Body of pancreas (tissue), 4 donors: ENCODE results near the gene FNDC3B.

Experiments used
- POLR2A ChIP-seq, 3 donors: fragments of 450-650 bp; IDR thresholded peaks; one replicate each; pipeline ENCODE4 v1.6.1; 2016; ENCODE audit warnings: antibody characterized with exemption in 3 of 3, mild to moderate bottlenecking in 2 of 3
- TF ChIP-seq, protein P1 (sequence below), 7 experiments: fragments of 450-650 bp in 4 of 7; fragments of 200-600 bp in 3 of 7; sonication (generic) in 3 of 7; IDR thresholded peaks; one replicate each; pipeline ENCODE4 v1.5.1; 2016 to 2019; ENCODE audit warnings: antibody characterized with exemption in 7 of 7

DNA sequence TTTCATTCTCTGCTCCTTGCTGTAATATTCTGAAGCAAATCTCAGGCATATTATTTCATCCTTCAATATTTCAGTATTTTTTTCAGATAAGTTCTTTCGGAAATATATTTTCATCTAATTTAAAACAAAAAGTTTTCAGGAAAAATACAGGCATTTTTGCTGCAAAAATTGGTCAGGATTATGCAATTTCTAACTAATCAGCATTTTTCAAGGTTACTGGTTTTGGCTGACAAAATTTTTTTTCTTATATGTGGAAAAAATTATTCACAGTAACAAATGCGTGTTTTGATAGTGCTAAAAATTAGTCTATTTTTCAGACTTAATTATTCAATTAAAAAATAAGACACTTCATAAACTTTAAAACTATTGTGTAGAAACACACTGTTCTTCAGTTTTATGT lies 31.4 kb downstream of the FNDC3B start:
- TF ChIP-seq, protein P1, sequence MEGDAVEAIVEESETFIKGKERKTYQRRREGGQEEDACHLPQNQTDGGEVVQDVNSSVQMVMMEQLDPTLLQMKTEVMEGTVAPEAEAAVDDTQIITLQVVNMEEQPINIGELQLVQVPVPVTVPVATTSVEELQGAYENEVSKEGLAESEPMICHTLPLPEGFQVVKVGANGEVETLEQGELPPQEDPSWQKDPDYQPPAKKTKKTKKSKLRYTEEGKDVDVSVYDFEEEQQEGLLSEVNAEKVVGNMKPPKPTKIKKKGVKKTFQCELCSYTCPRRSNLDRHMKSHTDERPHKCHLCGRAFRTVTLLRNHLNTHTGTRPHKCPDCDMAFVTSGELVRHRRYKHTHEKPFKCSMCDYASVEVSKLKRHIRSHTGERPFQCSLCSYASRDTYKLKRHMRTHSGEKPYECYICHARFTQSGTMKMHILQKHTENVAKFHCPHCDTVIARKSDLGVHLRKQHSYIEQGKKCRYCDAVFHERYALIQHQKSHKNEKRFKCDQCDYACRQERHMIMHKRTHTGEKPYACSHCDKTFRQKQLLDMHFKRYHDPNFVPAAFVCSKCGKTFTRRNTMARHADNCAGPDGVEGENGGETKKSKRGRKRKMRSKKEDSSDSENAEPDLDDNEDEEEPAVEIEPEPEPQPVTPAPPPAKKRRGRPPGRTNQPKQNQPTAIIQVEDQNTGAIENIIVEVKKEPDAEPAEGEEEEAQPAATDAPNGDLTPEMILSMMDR (IDR thresholded peaks at IDR 0.05), result no peak
- TF ChIP-seq POLR2A (IDR thresholded peaks at IDR 0.05), result no peak
